ENCODE data around the gene DGCR2.
"Not testable (repeated sequence)": the region's sequence is repeated elsewhere in the genome, so short reads cannot be mapped to it uniquely, and the experiment has no call there.

DGCR2 gene

GRCh38 chr22:19063581-19064353, 58.4 kb downstream of the DGCR2 start:
- no peak overlapping the region for H3K27ac ChIP-seq
- no peak for DNase-seq (ENCODE audit: low read depth, low spot score)

GRCh38 chr22:19062943-19063308, 59.3 kb downstream of the DGCR2 start:
- H3K27ac ChIP-seq: no peak overlapping the region

DNA sequence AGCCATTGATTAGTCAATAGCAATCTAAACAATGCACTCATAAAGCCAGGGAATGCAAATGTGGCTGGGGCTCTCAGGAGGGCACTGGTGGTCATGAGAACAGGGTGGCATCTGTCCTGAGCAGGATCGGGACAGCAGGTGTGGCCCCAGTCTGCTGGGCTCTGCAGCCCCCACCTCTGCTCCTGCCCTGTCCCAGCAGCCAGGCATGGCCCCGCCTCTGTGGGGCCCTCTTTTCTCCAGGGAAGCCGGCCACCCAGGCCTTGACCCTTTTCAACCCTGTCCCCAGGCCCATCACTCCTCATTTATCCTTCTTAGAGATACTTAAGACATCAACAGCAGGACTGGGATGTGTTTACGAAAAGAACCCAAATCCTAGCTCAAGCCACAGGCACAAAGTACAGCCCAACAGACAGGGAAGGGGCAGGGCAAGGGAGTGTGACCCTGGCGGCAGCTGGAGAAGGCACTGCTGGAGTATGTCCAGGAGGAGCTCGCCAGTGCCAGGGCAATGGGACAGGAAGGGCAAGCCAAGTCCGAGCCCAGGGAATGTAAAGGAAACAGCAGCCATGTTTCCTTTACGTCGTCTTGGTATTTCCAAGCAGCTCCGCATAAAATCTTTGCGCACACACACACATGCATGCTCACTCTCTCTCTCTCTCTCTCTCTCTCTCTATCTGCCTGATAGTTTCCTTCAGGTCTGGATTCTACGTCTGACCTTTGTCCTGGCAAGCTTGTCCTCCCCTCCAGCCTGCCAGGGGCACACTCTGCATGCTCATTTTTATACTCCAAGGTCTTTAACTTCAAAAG, 59.9 kb downstream of the DGCR2 start:
- DNase-seq (ENCODE audit: low read depth, low spot score): no peak
- H3K27ac ChIP-seq: no peak overlapping the region

More at GRCh38 chr22:19062943-19063308, 59.3 kb downstream of the DGCR2 start:
- no peak for DNase-seq (ENCODE audit: low read depth, low spot score)

DNA sequence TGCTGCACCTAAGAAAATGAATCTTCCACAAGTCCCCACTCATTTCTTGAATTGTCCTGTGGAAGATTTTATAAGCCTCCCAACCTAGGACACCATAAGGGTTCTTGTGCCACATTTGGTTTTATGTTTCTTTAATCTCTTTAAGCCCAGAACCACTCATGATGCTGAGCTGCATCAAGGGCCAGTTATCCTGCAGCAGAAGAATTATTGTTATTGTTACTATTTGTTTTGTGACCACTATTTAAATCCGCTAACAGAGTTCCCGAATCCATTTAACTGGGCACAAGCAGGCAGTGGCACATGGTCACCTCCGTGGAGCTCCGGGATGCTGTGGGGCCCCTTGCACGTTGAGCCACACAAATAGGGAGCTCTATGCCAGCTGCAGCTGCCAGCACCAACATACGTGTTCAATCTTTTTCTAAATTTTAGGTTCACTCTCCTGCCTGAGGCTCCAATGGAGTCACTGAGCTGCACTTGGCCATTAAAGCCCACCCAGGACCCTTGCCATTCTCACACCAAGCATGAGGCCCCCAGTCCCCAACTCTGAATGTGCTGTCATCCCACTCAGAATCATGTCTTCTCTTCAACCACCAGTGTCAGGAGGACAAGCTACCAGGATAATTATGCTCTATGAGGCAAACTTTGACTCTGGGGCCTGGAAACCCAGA, 60.6 kb downstream of the DGCR2 start:
- DNase-seq (ENCODE audit: low read depth, low spot score): no peak
- no peak overlapping the region for H3K27ac ChIP-seq

- H3K27ac ChIP-seq: no peak overlapping the region
- peak; percentile 68 for DNase-seq (ENCODE audit: low read depth, low spot score)
Measured at GRCh38 chr22:19060356-19061009, 61.7 kb downstream of the DGCR2 start.

DNA sequence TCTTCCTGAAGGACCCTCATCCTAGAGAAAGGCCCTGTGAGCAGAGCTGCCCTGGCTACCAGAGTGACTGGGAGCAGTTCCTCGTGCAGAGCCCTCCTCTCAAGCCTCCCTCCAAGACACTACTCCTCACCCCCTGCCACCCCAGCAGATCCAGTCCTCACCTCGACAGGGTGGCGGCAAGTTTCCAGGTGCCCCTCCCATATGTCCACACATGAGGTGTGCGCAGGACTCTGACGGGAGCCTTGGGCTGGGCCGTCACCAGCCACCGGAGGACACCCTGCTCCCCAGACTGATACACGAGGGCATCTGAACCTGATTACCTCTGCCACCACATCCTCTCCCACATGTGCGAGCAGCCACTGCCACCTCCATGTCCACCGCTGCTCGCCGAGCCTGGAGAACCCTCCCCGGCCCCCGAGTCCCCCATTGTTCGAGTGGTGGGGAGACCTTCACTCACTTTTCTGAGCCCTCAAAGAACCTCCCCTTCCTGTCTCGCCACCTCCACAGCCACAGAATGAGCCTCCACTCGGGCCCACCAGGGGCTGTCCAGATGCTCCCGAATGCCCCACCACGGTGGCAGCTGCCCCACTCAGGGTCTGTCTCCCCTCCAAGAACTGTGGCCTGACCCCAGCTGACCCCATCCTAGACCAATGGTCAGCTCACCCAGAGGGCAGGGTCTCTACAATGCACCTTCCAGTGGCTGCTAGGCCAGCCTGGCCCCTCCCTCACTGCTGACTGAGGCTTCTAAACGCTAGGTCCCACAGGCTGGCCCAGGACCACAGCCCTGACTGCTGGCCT, 62.5 kb downstream of the DGCR2 start:
- H3K27ac ChIP-seq: no peak overlapping the region
- DNase-seq (ENCODE audit: low read depth, low spot score): no peak

DNA sequence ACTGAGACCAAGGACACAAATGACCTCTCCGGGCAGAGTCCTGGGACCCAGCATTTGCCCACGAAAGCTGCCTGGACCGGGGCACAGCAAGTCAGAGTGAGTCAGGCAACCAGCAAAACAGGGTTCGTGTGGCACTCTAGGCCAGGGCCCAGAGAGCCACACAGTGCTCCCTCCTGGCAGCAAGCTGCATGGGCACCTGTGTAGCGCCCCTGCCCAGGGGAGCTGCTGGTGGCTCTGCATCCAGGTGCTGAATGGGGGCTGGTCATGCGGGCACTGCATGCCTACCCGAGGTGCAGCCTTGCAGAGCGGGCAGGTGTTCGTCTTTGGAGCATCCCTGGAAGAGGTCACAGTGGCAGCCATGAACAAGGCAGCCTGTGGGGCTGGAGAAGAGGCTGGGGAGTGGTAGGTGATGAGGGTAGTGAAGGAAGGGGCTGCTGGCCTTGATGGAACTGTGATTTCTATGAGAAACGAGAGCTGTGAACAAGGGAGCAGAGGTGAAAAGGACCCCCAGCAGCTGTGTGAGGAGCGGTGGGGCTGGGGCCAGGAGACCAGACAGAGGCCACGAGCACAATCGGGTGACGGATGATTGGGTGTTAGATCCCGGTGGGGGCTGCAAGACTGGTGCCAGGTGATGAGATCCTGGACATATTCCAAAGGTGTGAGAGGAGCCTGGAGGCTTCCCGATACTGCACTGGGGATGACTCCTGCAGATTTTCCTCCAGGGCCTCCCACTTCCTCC, 63.3 kb downstream of the DGCR2 start:
- DNase-seq (ENCODE audit: low read depth, low spot score): no peak
- no peak overlapping the region for H3K27ac ChIP-seq

DNA sequence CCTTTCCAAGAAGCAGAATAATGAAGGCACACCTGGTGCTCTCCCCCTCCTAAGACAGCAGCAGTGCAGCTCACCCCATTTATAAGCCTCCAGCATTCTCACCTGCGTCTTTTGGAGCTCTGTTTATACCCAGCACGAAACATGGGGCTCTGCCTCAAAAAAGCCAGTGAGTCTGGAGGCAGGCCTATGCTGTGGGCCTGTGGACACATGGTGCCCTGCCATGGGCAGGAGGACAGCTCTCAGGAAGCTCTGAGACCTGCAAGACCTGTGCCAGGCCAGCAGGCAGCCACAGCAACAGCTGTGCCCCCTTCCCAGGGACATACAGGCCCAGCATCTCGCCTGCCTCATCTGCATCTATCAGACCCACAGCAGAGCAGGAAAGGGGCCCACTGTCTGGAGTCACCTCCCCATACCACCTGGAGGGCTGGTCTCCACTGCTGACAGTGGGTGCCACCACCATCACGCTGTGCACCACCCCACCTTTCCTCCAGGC, 64.2 kb downstream of the DGCR2 start:
- DNase-seq (ENCODE audit: low read depth, low spot score): no peak
- H3K27ac ChIP-seq: no peak overlapping the region

DNA sequence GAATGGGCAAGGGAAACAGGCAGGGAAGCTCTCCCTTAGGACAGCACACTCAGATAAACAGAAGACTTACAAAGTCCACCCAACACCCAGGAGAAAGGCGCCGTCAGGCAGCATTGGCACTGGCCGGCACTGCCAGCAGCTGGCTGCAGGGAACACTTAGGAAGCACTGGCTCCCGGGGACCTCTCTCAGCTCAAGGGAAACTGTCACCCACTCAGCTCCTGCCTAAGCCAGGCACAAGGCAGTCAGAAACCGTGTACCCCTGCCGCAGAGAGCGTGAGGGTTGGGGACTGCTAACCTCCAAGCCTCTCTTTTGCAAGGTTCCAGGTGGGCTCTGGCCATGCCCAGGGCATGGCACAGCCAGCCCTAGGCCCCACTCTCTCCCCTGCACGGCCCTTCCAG, 64.7 kb downstream of the DGCR2 start:
- no peak for DNase-seq (ENCODE audit: low read depth, low spot score)
- no peak overlapping the region for H3K27ac ChIP-seq

DNA sequence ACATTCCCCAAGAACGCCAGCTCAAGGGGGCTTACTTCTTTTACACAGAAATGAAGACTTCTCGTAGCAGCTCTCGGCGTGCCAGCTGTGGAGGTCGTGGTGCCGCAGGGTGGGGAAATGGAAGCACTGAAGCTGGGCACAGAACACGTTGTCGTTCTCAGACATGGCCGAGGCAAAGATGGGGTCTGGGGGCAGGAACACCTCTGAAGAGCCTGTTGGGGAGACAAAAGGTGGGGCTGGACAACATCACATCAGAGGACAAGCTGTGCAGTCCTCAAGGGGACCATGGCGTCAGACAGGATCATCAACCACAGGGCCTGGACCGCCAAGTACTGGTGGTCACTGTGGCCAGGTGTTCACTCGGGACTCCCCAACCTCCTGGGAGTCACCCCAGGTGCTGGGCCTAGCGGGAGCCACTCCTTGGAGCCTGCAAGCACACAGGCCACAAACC, 65.2 kb downstream of the DGCR2 start:
- H3K27ac ChIP-seq: no peak overlapping the region
- DNase-seq (ENCODE audit: low read depth, low spot score): no peak

DNA sequence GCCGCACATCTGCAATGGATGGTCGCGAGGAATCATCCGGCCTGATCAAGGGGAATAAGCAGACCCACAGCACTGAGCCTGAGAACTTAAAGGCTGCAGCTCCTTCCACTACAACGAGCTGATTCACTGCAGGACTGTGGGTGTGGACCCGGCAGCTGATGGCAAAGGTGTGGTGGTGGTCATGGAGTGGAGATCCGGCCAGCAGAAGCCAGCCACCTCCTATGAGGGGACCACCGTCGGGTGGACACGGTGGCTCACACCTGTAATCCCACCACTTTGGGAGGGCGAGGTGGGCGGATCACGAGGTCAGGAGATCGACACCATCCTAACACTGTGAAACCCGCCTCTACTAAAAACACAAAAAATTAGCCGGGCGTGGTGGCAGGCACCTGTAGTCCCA, 66.4 kb downstream of the DGCR2 start:
- H3K27ac ChIP-seq: no peak overlapping the region

DNA sequence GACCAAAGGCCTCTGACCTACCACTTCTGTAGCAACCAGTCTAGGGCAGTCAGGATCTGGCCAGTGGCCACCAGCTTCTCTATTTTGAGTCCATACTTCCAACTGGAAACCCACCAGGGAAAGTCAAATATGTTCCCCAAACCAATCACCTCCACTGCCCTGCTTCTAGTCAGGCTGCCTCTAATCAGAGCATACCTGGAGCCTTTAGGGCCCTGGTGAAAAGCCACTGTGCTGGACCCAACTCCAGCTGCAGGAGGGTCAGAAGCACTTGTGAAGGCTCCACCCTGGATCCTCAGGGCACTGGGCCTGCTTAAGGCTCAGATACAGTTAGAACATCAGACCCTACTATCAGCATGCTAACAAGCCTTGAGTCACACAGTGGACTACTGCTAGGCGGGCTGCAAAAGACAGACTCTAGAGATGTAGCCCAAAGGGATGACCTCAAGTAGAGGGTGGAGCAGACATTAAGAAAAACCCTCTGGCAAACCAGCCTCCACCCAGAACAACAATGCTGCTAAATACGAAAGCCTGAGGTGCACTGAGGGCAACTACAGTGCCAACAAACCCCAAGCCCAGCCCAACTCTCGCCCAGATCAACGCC, 69.2 kb downstream of the DGCR2 start:
- no peak for DNase-seq (ENCODE audit: low read depth, low spot score)

More for the DNA sequence above, 66.4 kb downstream of the DGCR2 start:
- DNase-seq (ENCODE audit: low read depth, low spot score): no peak

GRCh38 chr22:19051381-19052072, 70.7 kb downstream of the DGCR2 start:
- H3K27ac ChIP-seq: no peak overlapping the region
- no peak for DNase-seq (ENCODE audit: low read depth, low spot score)

More for the DNA sequence above, 69.2 kb downstream of the DGCR2 start:
- H3K27ac ChIP-seq: no peak overlapping the region

DNA sequence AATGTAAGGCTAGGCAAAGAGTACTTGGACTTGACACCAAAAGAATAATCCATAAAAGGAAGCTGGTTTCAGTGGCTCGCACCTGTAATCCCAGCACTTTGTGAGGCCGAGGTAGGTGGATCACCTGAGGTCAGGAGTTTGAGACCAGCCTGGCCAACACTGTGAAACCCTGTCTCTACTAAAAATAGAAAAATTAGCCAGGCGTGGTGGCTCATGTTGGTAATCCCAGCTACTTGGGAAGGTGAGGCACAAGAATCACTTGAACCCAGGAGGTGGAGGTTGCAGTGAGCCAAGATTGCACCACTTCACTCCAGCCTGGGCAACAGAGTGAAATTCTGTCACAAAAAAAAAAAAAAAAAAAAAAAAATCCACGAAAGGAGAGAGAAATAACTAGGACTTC, 71.4 kb downstream of the DGCR2 start:
- H3K27ac ChIP-seq; DNase-seq (ENCODE audit: low read depth, low spot score): not testable (repeated sequence)

DNA sequence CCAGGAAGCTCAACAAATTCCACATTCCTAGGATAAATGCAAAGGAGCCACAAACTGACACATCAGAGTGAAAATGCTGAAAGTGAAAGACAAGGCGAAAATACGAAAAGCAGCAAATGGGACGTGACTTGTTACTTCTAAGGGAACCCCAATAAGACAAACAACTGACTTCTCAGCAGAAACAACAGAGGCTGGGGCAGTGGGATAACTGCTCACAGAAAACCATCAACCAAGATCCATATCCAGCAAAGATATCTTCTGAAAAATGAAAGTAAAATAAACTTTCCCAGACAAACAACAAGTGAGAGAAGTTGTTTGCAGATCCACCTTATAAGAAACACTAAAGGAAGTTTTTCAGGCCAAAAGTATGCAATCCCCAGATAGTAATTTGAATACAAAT, 72.1 kb downstream of the DGCR2 start:
- DNase-seq (ENCODE audit: low read depth, low spot score): no peak
- H3K27ac ChIP-seq: no peak overlapping the region

DNA sequence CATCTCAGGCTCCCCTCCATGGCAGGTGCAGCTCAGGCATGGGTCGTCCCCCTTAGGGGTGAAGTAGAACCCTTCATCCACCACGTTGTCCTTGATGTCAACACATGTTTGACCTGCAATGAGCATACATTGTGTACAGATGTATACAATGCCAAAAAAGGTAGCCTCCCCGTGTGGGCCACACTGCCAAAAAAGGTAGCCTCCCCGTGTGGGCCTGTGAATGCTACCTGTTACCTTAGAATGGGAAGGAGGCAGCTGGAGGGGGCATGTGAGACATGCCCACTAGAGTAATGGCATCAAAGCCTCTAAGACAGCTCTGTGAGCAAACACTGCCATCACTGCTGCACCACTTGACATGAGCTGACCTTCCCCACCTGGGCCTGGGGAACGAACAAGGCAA, 73.7 kb downstream of the DGCR2 start:
- DNase-seq (ENCODE audit: low read depth, low spot score): no peak
- no peak overlapping the region for H3K27ac ChIP-seq

GRCh38 chr22:19047993-19048392, 74.2 kb downstream of the DGCR2 start:
- no peak overlapping the region for H3K27ac ChIP-seq
- DNase-seq (ENCODE audit: low read depth, low spot score): no peak

Measured in epithelial cell of prostate (primary cell).